PC-9 (cell line): ENCODE data around the gene CNTNAP2. TPM values are rescaled to one million over a fixed set of nuclear protein-coding genes. Genes with fewer than 3 reads are reported as not detected.

Experiments
- BruUV-seq: library from RNA; stranded (reverse); fragments of 400-500 nt; replicated peaks from 2 replicates; lab custom pipeline; 2021; lab: Mats Ljungman, UMichigan
- CTCF ChIA-PET: fragments of 300-600 bp; sonication (Branson Sonifier 250); formaldehyde crosslinking; loops from one replicate; lab custom pipeline; 2022; ENCODE audit warnings: antibody characterized with exemption; lab: Charles Lee
- POLR2A ChIA-PET: fragments of 300-600 bp; sonication (Branson Sonifier 250); formaldehyde crosslinking; loops from one replicate; lab custom pipeline; 2022; ENCODE audit warnings: antibody characterized with exemption; ENCODE audit not compliant: unreplicated experiment; lab: Charles Lee
- DNase-seq, 2 experiments: peaks; one replicate each; pipeline versions ENCODE4 v3.0.0 to v3.0.0-alpha.2; 2015 to 2022; ENCODE audit warnings: mixed read lengths in 1 of 2
- H2AFZ ChIP-seq: fragments of 200-600 bp; sonication (generic); 2 replicates; pipeline ENCODE4 v1.8.1; 2017; ENCODE audit warnings: antibody characterized with exemption
- H3F3A ChIP-seq: fragments of 200-600 bp; sonication (generic); 2 replicates; pipeline ENCODE4 v1.8.1; 2017; ENCODE audit warnings: antibody characterized with exemption, mild to moderate bottlenecking, low read depth; ENCODE audit not compliant: insufficient read depth
- H3K27ac ChIP-seq: fragments of 200-600 bp; sonication (generic); 2 replicates; pipeline ENCODE4 v1.6.1; 2016; ENCODE audit warnings: mixed run types
- H3K27me3 ChIP-seq: fragments of 200-600 bp; sonication (generic); 2 replicates; pipeline ENCODE4 v1.6.1; 2016; ENCODE audit warnings: low read depth, mixed run types; ENCODE audit not compliant: insufficient read depth
- H3K36me3 ChIP-seq: fragments of 200-600 bp; sonication (generic); 2 replicates; pipeline ENCODE4 v1.6.1; 2016; ENCODE audit warnings: low read depth, mixed run types
- H3K4me1 ChIP-seq: fragments of 200-600 bp; sonication (generic); replicated peaks from 2 replicates; pipeline ENCODE4 v1.6.1; 2016; ENCODE audit warnings: mixed run types; ENCODE audit not compliant: insufficient read depth
- H3K4me2 ChIP-seq: fragments of 200-600 bp; sonication (generic); 2 replicates; pipeline ENCODE4 v1.6.1; 2017; ENCODE audit warnings: mixed run types
- H3K4me3 ChIP-seq: fragments of 200-600 bp; sonication (generic); 2 replicates; pipeline ENCODE4 v1.6.1; 2016; ENCODE audit warnings: mixed run types
- H3K79me2 ChIP-seq: fragments of 200-600 bp; sonication (generic); 2 replicates; pipeline ENCODE4 v1.6.1; 2017; ENCODE audit warnings: low read depth, mixed run types
- H3K9me2 ChIP-seq: fragments of 200-600 bp; sonication (generic); 2 replicates; pipeline ENCODE4 v1.8.1; 2017; ENCODE audit warnings: mild to moderate bottlenecking; ENCODE audit not compliant: insufficient read depth
- H3K9me3 ChIP-seq: fragments of 200-600 bp; sonication (generic); 2 replicates; pipeline ENCODE4 v1.8.1; 2016; ENCODE audit warnings: low read depth; ENCODE audit not compliant: insufficient read depth
- H4K20me1 ChIP-seq: fragments of 200-600 bp; sonication (generic); 2 replicates; pipeline ENCODE4 v1.8.1; 2017; ENCODE audit not compliant: insufficient read depth
- EZH2 ChIP-seq: fragments of 200-600 bp; sonication (generic); IDR thresholded peaks from 2 replicates; pipeline ENCODE4 v1.8.0; 2017; ENCODE audit warnings: antibody characterized with exemption, low read depth
- intact Hi-C: fragments of 100-400 bp; cut with micrococcal nuclease; formaldehyde crosslinking; loops from one replicate; pipeline ENCODE4 v1.10.0; 2022; ENCODE audit not compliant: unreplicated experiment
- total RNA-seq: library from RNA; stranded (reverse); gene quantifications from 2 replicates; pipeline ENCODE4 v1.2.3, GENCODE V29; 2021
- TF ChIP-seq, protein P1 (sequence below): fragments of 200-600 bp; sonication (generic); conservative IDR thresholded peaks from 2 replicates; pipeline ENCODE4 v1.6.1; 2017; ENCODE audit warnings: mixed run types, antibody characterized with exemption, mild to moderate bottlenecking, moderate library complexity

The CNTNAP2 gene
- total RNA-seq, 1 experiment from 2014 or later: not detected

- BruUV-seq: no TSS peak
- peaks cover 7% of the 10 kb centered on the region; the same call in 1 of the 2 replicates for H3K27me3 ChIP-seq
- H3K4me2 ChIP-seq: no peak overlapping the region
- no peak for TF ChIP-seq EZH2
- no peaks in the 10 kb centered on the region for H3K9me3 ChIP-seq
- intact Hi-C loops: no loop called here
- no peak overlapping the region for H2AFZ ChIP-seq
- H3K4me1 ChIP-seq: no peaks in the 10 kb centered on the region
- no peak for DNase-seq
- no peaks in the 10 kb centered on the region for H3K79me2 ChIP-seq
- no peaks in the 10 kb centered on the region for H4K20me1 ChIP-seq
- no peak overlapping the region for H3K27ac ChIP-seq
- no peaks in the 10 kb centered on the region for H3K9me2 ChIP-seq
- H3K4me3 ChIP-seq: no peak overlapping the region
- H3K36me3 ChIP-seq: no peaks in the 10 kb centered on the region
- H3F3A ChIP-seq: no peaks in the 10 kb centered on the region
- ChIA-PET CTCF (no interaction called here), POLR2A (no interaction called here)
Measured at GRCh38 chr7:147510923-147511322, 1394.3 kb downstream of the CNTNAP2 start.

GRCh38 chr7:147513451-147513850 is 1396.8 kb downstream of the CNTNAP2 start:
- Histone ChIP-seq H3K79me2 (no peaks in the 10 kb centered on the region), H3K36me3 (no peaks in the 10 kb centered on the region), H4K20me1 (no peaks in the 10 kb centered on the region), H3K4me1 (no peaks in the 10 kb centered on the region), H3K4me3 (no peak overlapping the region), H3K4me2 (no peak overlapping the region), H3F3A (no peaks in the 10 kb centered on the region), H3K9me3 (no peaks in the 10 kb centered on the region), H3K9me2 (no peaks in the 10 kb centered on the region), H3K27ac (no peak overlapping the region), H3K27me3 (peaks cover 5% of the 10 kb centered on the region; the same call in 1 of the 2 replicates), H2AFZ (no peak overlapping the region)
- no peak for TF ChIP-seq EZH2
- TF ChIP-seq, protein P1, sequence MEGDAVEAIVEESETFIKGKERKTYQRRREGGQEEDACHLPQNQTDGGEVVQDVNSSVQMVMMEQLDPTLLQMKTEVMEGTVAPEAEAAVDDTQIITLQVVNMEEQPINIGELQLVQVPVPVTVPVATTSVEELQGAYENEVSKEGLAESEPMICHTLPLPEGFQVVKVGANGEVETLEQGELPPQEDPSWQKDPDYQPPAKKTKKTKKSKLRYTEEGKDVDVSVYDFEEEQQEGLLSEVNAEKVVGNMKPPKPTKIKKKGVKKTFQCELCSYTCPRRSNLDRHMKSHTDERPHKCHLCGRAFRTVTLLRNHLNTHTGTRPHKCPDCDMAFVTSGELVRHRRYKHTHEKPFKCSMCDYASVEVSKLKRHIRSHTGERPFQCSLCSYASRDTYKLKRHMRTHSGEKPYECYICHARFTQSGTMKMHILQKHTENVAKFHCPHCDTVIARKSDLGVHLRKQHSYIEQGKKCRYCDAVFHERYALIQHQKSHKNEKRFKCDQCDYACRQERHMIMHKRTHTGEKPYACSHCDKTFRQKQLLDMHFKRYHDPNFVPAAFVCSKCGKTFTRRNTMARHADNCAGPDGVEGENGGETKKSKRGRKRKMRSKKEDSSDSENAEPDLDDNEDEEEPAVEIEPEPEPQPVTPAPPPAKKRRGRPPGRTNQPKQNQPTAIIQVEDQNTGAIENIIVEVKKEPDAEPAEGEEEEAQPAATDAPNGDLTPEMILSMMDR: no peak
- no peak for DNase-seq
- ChIA-PET CTCF (no interaction called here), POLR2A (no interaction called here)
- BruUV-seq: no TSS peak
- intact Hi-C loops: no loop called here

DNA sequence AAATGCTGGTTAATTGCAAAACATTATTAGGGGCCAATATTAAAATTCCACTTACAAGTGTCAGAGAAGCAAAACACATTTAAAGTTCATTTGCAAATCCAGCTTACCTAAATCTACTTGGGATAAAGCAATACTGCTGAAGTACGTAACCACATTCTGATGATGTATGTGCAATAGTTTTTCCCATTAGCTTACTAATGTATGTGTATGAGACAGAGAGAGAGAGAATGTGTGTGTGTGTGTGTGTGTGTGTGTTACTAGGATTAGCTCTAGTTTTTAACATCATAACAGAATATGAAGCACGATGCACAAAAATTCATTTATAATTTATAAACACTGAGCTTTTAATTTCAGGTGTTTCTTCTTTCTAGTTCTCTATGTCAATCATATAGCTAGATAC is 1399.8 kb downstream of the CNTNAP2 start:
- CTCF ChIA-PET: no interaction called here
- TF ChIP-seq, protein P1: no peak
- no peak for TF ChIP-seq EZH2

GRCh38 chr7:147519062-147519461 is 1402.5 kb downstream of the CNTNAP2 start:
- BruUV-seq: no TSS peak
- TF ChIP-seq, protein P1: no peak
- no peak for TF ChIP-seq EZH2
- CTCF ChIA-PET: no interaction called here

More for the DNA sequence above, 1399.8 kb downstream of the CNTNAP2 start:
- no peak overlapping the region for H2AFZ ChIP-seq
- no peaks in the 10 kb centered on the region for H3F3A ChIP-seq
- H3K36me3 ChIP-seq: no peaks in the 10 kb centered on the region
- DNase-seq: no peak
- BruUV-seq: no TSS peak
- no peak overlapping the region for H3K27ac ChIP-seq
- no peaks in the 10 kb centered on the region for H4K20me1 ChIP-seq
- no peaks in the 10 kb centered on the region for H3K4me1 ChIP-seq
- H3K4me3 ChIP-seq: no peak overlapping the region
- H3K79me2 ChIP-seq: no peaks in the 10 kb centered on the region
- no peaks in the 10 kb centered on the region for H3K9me3 ChIP-seq
- peaks cover 5% of the 10 kb centered on the region; the same call in 1 of the 2 replicates for H3K27me3 ChIP-seq
- intact Hi-C loops: no loop called here
- no peak overlapping the region for H3K4me2 ChIP-seq
- POLR2A ChIA-PET: no interaction called here
- H3K9me2 ChIP-seq: no peaks in the 10 kb centered on the region

More at GRCh38 chr7:147519062-147519461, 1402.5 kb downstream of the CNTNAP2 start:
- Histone ChIP-seq H3K27ac (no peak overlapping the region), H3K9me2 (no peaks in the 10 kb centered on the region), H3K4me3 (no peak overlapping the region), H4K20me1 (no peaks in the 10 kb centered on the region), H3K36me3 (no peaks in the 10 kb centered on the region), H3K4me1 (no peaks in the 10 kb centered on the region), H3K9me3 (no peaks in the 10 kb centered on the region), H2AFZ (no peak overlapping the region), H3K27me3 (peaks cover 11% of the 10 kb centered on the region; the same call in 1 of the 2 replicates), H3F3A (no peaks in the 10 kb centered on the region), H3K79me2 (no peaks in the 10 kb centered on the region), H3K4me2 (no peak overlapping the region)
- no peak for DNase-seq
- POLR2A ChIA-PET: no interaction called here
- intact Hi-C loops: no loop called here
